HG02884 (cell line): ENCODE measurements around the gene PTDSS2.

ENCODE experiments used
- ATAC-seq: cut with Tn5 transposase; IDR thresholded peaks from one replicate; pipeline ENCODE4 v1.9.1; 2021; ENCODE audit warnings: mild to moderate bottlenecking, moderate library complexity; ENCODE audit not compliant: unreplicated experiment

Gene PTDSS2

DNA sequence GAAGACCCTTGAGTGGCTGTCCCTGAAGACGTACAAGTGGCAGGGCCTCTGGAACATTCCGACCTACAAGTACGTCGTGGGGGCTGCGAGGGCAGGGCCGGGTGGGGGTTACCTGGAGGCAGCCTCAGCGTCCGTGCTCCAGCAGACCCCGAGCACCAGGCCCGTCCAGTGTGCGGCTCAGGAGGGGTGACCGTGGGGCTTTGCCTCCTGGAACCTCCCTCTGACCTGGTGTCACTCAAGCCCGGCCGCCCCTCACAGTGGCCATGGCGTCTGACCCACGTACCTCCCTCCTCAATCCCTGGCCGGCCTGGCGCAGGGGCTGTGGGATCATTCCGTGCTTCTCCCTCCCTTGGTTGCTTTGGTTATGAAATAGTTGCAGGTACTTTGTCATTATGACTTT is 38.5 kb downstream of the PTDSS2 start:
- ATAC-seq: no peak

DNA sequence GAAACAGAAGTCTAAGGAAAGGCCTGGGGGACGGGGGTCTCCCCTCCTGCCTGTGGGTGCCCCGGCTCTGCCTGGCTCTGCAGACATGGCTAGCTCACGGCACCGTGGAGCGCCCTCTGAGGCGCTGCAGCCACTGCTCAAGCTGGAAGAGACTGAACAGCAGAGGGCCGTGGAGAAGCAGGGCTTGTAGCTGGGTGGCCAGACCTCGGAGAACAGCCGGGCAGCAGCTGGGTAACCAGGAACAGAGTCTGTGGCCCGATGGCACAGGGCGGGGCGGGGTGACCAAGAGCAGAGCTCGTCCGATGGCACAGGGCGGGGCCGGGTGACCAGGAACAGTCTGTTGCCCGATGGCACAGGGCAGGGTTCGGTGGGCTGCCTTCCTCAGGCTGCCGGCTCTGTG is 38.9 kb downstream of the PTDSS2 start:
- ATAC-seq: no peak

DNA sequence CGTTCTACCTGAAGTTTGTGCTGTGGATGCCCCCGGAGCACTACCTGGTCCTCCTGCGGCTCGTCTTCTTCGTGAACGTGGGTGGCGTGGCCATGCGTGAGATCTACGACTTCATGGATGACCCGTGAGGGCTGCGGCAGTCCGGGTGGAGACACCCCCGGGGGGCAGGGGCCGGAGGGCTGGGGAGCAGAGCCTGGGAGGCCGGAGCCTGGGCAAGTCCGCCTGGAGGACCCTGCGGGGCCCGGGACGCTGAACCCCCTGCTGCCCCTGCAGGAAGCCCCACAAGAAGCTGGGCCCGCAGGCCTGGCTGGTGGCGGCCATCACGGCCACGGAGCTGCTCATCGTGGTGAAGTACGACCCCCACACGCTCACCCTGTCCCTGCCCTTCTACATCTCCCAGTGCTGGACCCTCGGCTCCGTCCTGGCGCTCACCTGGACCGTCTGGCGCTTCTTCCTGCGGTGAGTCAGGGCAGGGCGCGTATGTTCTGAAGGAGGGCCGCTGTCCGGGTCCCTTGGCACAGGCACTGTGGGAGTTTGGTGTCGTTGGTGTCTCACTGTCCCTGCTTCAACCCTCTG is 39.6 kb downstream of the PTDSS2 start:
- ATAC-seq: no peak

DNA sequence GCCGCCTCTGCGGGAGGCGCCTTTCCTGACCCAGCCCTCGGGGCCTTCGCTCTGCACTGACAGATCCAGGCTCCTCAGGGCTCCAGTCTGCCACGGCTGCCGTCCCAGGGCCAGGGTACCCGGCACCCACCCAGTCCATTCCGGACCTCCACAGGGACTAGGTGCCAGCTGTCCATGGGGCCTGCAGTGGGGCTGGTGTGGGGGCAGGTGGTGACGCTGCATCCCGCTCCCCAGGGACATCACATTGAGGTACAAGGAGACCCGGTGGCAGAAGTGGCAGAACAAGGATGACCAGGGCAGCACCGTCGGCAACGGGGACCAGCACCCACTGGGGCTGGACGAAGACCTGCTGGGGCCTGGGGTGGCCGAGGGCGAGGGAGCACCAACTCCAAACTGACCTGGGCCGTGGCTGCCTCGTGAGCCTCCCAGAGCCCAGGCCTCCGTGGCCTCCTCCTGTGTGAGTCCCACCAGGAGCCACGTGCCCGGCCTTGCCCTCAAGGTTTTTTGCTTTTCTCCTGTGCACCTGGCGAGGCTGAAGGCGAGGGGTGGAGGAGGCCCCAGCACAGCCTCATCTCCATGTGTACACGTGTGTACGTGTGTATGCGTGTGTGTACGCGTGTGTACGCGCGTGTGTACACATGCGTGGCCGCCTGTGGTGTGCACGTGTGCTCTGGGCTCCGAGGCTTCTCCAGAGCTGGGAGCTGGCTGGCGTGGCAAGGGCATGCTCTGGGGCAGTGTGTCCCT is 40.3 kb downstream of the PTDSS2 start:
- ATAC-seq: no peak

DNA sequence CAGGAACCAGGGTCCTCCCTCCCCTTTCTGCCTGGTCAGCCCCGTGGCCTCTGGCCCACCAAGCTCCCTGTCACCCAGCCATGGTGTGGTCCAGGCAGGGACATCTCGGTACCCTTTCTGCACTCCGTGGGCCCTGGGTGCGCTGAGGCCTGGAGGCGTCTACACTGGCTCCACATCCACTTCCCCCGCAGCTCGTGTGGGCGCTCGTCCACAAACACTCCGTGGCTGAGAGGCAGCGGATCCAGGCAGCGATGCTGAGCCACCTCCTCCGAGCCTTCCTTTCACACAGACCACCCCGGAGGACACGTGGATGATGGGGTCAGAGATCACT is 40.8 kb downstream of the PTDSS2 start:
- ATAC-seq: no peak

DNA sequence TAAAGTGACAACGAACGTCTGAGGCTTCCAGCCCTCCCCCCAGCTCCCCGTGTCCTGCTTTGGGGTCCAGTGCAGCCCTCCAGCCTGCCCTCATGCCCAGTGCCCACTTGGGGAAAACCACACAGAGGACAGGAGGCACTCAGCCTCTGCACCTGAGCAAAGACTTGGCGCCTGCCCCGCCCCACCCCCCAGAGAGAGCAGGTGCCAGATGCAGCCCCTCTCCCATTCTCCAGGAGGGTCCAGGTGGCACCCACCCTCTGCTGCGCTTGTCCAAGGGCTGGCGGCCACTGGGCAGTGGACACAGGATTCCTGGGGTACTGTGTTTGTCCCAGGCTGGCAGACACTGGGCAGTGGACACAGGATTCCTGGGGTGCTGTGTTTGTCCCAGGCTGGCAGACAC is 41.3 kb downstream of the PTDSS2 start:
- ATAC-seq: no peak

DNA sequence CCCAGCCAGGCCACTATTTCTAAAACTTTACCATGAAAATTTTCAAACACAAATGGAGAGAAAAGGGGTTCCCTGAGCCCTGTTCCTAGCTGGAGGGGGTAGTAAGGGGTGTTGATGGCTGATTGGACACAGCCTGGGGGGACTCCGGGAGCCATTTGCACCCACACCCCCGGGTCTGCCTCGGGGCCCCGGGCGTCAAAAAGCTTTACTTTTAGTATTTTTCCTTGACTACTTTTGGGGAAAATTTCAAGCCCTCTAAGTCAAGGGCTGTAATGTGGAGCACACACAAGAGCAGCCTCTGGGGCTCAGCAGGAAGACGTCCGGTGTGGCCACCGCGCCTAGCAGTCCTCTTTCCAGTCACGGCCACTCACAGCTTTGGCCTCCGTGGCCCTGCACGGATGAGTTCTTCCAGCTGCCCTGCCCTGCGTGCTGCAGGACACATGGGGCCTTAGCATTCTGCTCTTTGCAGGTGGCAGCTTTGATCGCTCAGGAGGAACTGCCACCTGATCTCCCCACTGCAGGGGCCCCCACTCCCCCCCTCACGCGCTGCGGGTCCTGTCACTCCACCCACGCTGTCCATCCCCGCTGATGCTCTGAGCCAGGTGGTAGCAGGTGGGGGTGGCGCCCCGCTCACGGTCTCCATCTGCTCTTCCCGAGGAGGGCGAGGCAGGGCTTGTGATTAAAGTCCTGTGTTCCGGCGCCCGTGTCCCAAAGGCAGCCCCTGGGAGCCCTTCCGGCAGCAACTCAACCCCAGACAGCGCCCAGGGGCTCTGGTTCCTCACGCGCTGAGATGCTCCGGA is 42.5 kb downstream of the PTDSS2 start:
- ATAC-seq: no peak

DNA sequence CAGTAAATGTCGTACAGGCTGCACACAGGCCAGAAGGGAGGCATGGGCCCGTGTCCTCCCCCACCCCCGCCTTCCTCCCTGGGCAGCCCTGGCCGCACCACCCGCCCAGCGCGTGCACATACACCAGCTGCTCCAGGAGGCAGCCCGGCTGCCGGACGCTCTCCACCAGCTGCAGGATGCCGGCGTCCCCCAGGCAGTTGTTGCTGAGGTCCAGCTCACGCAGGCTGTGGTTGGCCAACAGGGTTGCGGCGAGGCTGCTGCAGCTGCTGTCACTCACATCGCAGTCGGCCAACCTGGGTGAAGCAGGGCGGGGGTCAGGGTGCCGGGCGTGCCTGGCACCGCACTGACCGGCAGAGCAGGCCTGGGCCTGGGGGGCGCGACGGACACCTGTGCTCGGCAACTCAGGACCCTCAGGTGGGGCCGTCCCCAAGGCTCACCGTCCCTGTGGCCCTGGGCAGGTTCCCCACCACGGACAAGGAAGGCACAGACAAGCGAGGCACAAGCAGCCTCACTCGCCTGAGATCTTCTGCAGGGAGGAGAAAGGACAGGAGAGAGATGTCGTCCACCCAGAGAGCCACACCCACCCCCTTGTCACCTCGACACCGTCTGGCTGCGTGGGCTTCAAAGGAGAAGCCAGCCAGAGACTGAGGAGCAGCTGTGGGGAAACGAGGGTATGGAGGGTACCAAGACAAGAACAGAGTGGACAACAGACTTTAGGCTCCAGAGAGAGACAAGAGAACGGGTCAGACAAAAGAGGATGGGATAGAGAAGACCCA is 44.9 kb downstream of the PTDSS2 start:
- ATAC-seq: no peak

DNA sequence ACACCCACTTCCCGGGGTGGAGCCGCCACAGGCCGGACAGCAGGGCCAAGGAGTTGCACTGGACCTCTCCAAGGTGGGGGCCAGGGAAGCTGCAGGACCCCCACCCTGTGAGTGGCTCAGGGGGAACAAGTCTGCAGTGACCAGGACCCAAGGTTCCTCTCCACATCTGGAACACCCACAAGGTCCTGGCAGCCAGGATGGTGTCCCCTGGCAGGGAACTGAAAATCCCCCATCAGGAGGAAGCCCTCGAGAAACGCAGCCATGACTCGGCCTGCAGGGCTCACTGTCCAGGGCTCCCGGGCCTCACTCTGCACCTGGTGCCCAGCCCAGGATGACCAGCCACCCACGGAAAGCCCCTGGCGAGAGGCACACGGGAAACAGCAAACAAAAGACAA is 45.5 kb downstream of the PTDSS2 start:
- no peak for ATAC-seq

DNA sequence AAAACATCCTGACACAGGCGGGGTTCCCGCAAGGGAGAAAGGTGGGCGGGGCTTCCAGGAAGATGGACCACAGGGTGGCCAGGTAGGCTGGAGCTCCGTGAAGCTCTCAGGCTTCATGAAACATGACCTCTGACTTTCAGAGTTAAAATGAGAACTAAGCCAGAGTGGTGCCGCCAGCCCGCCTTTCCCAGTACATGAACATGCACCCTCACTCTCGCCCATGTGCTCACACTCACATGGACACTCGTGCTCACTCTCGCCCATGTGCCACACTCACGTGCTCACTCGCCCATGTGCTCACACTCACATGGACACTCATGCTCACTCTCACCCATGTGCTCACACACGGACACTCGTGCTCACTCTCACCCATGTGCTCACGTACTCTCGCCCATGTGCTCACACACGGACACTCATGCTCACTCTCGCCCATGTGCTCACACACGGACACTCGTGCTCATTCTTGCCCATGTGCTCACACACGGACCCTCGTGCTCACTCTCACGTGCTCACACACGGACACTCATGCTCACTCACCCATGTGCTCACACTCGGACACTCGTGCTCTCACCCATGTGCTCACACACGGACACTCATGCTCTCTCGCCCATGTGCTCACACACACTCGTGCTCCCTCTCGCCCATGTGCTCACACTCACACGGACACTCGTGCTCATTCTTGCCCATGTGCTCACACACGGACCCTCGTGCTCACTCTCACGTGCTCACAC is 46.9 kb downstream of the PTDSS2 start:
- ATAC-seq: no peak

DNA sequence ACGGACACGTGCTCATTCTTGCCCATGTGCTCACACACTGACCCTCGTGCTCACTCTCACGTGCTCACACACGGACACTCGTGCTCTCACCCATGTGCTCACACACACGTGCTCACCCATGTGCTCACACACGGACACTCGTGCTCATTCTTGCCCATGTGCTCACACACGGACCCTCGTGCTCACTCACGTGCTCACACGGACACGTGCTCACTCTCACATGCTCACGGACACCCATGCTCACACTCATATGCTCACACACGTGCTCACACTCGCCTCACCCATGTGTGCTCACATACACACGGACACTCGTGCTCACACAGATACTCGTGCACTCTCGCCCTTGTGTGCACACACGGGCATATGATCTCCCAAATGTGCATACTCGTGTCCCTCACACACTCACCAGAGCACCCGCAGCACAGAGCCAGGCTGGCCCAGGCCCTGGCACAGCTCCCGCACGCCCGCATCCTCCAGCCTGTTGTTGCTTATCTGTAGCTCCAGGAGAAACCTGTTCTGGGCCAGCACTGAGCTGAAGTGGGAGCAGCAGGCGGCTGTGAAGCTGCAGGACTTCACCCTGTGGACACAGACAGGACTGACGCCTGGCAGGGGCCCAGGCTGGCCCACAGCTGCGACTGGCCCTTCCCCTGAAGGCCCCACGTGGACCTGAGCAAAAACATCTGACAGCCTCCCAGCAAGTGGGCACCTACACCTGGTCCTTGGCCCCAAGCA is 47.7 kb downstream of the PTDSS2 start:
- no peak for ATAC-seq

DNA sequence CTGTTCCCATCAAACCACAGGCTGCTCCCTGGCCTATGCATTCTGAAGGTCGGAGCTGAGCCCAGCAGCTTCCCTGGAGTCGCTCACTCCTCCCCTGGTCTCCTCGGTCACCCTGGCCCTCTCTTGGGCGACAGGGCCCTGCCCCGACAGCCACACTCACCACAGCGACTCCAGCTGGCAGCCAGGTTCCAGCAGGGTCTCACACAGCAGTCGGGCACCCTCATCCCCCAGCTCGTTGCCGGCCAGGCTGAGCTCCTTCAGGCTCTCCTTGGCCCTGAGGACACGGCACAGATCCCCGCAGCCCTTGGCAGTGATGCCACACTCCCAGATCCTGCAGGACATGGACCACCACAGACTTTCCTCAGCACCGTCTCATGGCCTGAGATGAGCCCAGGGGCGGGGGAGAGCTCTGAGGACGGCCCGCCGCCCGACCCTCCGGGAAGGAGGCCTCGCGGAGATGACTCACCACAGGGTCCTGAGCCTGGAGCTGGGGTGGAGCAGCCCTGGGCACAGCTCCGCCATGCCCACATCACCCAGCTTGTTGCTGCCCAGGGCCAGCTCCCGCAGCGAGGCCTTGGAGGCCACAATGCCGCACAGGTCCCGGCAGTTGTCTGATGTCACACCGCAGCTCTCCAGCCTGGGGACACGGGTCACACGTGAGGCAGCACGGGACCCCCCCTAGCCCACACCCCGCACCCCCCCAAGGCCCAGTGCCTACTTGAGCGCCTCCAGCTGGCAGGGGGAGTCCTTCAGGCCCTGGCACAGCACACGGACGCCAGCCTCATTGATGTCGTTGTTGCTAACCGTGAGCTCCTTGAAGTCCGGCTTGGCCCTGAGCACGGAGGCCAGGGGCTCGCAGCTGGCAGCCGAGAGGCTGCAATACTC is 48.5 kb downstream of the PTDSS2 start:
- ATAC-seq: no peak

DNA sequence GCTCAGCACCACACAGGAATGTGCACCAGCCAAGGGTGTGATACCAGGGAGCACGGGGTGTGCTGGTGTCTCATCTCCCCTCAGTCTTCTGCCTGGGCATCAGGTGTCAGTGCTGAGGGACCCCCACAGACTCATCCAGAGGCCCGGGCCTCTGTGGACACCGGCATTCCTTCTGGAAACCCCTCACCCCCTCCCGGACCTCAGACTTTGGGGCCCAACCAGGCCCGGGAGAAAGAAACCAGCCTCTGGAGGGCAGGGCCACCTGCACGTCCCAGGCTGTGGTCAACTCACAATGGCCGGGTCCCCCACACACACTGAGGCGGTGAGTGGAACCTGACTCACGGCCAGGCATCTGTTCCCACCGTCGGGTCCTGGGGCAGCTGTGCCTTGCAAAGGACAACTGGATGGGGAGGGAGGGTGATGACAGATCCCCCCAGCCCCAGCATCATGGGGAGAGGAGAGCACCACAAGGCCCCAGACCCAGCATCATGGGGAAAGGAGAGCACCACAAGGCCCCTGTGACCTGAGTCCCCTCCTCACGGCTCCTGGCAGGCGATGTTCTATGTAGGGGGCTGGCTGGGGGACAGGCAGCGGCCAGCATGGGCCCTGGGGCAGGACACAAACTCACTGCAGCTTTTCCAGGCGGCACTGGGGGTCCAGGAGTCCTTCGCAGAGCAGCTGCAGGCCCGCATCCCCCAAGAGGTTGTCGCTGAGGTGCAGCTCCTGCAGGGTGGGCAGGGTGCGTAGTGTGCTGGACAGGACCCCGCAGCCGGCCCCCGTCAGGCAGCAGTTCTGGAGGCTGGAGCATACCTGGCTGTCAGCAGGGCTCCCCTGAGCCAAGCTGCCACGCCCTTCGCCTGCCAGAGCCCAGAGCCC is 49.4 kb downstream of the PTDSS2 start:
- no peak for ATAC-seq

DNA sequence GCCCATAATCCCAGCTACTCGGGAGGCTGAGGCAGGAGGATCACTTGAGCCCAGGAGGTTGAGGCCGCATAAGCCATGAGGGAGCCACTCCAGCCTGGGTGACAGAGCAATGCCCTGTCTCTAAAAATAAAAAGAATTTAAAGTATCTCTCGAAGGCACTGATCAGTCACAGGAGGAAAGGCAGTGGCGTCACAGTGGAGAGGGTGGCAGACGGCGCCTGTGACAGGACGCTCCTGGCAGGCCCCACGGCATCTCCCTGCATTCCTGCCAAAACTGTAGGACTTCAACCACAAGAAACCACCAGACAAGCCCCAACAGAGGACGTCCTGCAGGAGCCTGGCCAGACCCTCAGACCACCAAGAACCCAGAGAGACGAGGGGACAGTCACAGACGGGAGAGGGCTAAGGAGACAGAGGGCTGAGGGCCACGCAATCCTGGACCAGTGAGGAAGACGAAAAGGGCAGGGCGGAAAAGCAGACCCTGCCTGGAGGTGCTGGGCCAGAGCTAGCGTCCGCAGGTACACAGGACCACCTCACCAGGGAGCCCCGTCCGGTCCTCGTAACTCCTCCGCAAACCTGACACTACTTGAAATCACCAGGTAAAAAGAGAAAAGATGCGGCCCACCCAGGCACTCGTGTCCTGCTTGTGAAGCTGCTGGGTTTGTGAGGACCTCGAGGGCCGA is 51.1 kb downstream of the PTDSS2 start:
- no peak for ATAC-seq

DNA sequence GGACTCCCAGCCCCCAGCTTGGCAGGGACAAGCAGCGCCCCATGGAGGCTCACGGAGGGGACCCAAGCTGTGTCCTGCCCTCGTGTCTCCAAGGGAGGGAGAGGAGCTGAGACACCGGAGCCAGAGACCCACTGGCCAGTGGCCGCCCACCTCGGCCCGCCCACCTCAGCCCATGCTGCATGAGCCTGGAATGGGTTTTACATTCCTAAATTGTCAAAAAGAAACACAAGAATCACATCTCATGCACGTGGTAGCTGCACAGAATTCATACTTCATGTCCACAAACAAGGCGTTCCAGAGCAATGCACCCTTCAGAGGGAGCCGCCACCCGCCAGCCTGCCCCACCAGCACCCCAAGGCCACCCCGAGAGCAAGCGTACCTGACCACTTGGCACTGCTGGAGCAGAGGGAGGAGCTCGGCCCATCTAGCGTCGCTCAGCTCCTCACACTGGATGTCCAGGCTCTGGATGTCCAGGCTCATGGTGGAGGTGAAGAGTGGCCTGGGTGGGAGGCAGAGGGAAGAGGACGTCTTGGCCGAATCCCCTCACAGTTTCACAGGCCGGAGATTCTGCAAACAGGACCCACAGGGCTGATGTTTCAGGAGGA is 51.7 kb downstream of the PTDSS2 start:
- no peak for ATAC-seq

DNA sequence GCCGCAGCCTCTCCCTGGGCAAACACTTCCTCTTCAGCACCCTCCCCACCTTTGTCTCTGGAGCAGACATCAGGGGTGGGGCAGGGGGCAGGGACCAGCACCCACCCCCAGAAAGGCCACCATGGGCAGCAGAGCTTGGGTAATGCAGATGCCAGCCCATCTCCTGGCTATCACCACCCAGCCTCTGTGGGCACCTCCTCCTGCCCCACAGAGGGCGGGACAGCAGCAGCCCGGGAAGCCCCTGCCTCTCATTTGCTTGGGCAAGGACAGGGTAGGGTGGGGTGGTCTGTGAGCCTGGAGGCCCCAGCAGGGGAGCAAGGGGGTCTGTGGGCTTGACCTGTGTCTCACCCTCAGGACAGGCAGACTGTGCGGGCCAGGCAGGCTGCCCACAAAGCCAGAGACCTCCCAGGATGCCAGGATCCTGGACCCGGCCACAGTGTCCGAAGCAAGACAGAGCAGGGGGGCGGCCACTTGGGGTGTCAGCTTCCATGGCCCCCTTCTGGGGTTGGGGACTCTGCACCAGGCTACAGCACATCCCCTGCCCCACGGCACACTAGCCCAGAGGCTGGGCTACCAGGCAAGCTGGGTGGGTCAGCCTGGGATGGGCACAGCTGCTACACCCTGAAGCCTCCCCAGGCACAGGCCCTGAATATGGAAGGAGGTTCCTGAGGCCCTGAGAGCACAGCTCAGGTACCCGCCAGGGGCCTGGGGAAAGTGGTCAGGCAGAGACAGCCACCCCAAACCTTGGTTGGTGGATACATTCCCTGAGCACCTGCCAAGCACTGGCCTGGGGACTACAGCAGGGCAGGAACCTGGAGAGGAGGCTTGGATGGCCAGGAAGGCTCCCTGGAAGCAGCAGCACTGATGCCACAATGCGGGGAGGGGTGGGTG is 52.5 kb downstream of the PTDSS2 start:
- ATAC-seq: no peak
